ENCODE measurements around the gene NPRL2.
A peak's percentile ranks its signal among the peaks of the same experiment; 100 is the strongest.

The NPRL2 gene

DNA sequence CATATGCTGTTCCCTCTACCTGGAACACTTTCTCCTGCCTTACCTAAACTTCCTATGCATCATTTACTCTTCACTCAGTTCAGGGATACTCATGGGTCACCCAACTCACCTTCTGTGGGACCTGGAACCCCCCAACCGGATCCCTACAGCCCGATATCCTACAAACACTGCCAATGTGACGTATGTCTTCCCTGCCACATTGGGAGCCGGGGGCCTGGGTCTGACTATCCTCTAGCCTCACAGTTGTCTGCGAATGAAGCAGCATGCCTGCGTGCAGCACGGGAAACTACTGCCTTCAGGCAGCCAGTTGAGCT is 405 bp downstream of the NPRL2 start:
- DNase-seq (ENCODE audit: low read depth in 2 of 2), result no peak

- DNase-seq (ENCODE audit: low read depth in 2 of 2), result peak; percentile 53 to 56
Observed at GRCh38 chr3:50347187-50347813, 3.3 kb downstream of the NPRL2 start.

DNA sequence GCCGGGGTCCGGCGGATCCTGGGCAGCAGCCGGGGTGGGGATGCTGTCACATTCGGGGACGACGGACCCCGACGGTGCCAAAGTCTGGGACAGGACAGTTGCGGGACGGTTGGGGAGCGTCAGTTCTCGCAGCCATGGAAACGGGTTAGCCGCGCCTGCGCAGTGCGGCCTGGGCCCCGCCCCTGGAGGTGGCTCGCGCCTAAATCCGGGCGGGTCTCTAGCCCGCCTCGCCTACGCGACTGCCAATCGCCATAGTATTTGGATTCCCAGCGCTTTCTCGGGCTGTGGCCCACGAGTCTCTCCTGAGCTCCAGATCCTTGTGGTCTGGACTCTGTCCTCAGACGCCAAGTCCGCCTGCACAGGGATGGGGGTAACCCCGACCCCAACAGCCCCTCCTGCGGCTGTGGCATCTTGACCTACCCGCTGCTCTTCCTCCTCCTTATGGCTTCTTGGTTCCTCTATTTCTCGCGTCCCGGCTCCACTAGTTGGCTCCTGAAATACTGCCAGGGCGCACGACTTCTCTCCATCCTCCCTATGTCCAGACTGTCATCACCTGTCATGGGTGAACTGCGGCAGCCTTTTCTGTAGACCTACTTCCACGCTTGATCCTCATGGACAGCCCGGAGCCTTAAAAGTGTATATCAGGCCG is 4.9 kb downstream of the NPRL2 start, which contains the start of gene ZMYND10:
ZMYND10 (minus strand) TSS at position 147 of the 649 bp plus-strand sequence. CDS start 153 bp downstream, outside the sequence.
- peak; percentile 66 to 68 for DNase-seq (ENCODE audit: low read depth in 2 of 2)

DNA sequence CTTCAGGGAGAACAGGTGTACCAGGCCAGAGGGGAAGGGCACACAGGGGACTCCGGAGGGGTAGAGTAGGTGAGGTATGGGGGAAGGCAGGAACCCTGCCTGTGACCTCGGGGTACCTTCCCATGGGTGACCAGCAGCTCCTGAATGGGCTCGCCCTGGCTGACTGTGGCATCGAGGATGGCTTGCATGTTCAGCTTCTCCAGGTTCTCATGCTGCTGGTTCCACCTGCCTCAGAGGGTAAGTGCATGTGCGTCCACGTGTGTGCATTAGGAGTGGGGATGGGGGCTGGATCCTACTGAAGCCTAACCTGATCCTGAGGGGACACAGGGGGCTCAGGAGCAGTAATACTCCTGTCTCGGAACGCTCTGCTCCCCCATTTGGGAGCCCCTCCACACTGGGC is 5.6 kb downstream of the NPRL2 start:
- no peak for DNase-seq (ENCODE audit: low read depth in 2 of 2)

- DNase-seq (ENCODE audit: low read depth in 2 of 2), result no peak
Observed at GRCh38 chr3:50342813-50343633, 7.6 kb downstream of the NPRL2 start.

DNA sequence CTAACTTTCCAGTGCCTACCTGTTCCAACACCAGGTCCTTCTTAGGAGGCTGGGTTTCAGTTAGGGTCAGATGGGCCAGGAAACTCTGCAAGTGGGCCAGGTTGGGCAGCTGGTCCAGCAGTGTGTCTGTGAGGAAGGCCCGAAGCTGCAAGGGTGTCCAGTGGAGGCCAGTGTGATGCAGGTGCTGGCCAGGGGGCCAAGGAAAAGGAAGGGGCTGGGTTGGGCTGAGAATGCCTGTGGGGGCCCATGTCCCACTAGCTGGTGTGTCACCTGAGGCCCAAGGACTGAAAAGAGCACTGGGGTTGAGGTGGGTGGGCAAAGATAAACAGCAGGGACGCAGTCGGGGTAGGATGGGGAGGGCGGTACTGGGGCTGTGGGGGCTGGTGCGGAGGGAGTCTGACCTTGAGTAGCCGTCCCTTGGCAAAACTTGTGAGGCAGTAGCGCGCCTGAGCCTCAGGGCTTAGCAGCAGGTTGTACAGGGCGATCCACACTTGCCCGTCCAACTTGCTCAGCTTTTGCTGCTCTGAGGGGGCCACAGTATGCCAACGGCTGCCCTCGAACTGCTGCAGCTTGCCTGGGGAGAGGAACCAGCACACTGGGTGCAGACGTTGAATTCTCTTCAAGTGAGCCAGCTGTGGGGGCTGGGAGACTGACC is 8.5 kb downstream of the NPRL2 start:
- DNase-seq (ENCODE audit: low read depth in 2 of 2), result no peak

GRCh38 chr3:50341537-50341936 is 9.0 kb downstream of the NPRL2 start:
- DNase-seq (ENCODE audit: low read depth in 2 of 2), result no peak

- peak; percentile 66 to 77 for DNase-seq (ENCODE audit: low read depth in 2 of 2)
Observed at GRCh38 chr3:50340448-50341329, 9.9 kb downstream of the NPRL2 start, which contains the start of gene RASSF1. Gene RASSF1, minus strand, starts transcription at chr3:50340836. Its CDS starts 31 bp downstream, at chr3:50340805.

DNA sequence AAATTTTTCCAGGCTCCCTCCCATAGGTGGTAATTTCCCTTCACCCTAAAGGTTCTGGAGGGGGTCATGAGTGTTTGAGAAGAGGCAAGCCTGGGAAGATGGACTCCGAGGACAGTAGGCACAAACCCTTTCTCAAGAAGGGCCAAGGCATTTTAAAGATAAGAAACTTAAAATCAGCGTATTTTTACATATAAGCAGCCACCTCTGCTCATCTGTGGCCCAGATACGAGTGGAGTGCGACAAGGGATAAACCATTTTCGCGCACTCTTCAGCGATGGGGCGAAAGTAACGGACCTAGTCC is 10.5 kb downstream of the NPRL2 start:
- no peak for DNase-seq (ENCODE audit: low read depth in 2 of 2)

- DNase-seq (ENCODE audit: low read depth in 2 of 2), result no peak
Observed at GRCh38 chr3:50339485-50340146, 11.0 kb downstream of the NPRL2 start.

DNA sequence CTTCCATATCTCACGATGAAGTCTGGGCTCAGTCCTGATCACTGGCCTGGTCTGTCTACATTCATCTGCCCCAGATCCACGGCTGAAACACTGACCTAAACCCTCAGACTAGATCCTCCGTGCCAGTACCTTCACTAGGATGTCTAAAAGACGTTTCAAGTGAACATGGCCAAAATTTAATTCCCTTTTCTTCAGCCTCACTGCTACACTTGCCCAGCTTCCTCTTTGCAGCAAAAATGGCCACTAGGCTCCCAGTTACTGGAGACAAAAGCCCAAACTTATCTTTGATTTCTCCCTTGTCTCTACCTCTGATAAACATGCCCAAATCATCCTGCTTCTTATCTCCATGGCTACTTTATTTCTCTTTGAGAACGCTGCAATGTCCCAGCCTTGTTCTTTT is 11.6 kb downstream of the NPRL2 start:
- no peak for DNase-seq (ENCODE audit: low read depth in 2 of 2)

DNA sequence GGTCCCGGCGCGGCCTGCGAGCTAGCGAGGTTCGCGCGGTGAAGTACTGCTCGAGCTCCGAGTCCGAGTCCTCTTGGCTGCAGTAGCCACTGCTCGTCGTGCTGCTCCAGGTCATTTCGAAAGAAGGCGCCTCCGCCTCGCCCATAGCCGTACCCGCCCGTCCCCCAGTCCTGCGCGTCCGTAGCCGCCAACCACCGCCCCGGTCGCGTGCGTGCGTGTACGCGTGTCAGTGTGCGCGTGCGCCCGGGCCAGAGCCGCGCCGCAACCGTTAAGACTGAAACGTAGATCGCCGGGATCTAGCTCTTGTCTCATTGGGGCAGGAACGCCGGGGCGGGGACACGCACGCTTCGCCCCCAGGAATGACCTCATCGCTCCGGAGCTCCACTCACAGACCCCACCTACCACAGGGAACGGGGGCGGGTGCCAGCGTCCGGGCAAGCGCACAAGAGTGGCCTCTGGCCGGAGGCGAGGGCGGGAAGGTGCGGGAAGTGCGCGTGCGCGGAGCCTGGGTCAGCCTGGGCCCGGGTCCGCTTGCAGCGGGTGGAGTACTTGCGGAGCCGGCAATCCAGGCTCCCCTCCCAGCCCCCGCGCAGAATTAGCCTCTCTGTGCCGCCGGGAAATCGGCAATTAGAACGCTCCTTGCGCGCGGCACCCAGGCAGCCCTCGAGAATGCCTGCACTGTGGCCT is 13.3 kb downstream of the NPRL2 start:
- peak; percentile 96 for DNase-seq (ENCODE audit: low read depth in 2 of 2)

DNA sequence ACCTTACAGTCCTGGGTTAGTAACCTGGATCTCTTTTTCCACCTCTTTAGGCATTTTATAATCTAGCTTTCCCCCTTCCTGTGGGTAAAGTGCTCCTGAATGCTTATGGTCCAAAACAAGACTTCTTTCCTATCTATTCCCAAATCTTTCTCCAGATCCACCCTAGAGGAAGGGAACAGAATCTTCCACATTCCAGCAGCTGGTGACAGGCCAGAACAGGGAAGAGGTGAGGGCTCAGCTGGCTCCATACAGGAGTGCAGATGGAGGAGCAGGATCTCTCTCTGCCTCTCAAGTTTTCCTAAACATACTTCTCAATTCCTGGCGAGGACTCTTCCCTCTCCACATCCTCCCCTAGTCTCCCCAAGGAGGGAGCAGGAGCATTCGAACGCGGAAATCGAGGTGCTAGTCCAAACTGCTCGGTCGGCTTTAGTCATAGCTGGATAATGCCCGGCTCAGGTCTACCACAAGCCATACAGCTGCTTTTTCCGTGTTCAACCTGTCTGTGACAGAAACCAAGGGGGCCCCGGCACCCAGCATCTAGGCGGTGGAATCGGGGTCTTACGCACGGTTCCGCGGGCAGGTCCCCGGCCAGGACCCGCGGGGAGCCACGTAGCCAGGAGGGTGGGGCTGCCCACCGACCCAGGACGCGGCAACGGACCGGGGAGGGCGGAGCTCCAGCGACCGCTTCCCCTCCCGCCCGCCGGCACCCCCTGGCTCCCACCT is 14.0 kb downstream of the NPRL2 start:
- DNase-seq (ENCODE audit: low read depth in 2 of 2), result no peak

GRCh38 chr3:50334339-50335075 is 16.1 kb downstream of the NPRL2 start:
- DNase-seq (ENCODE audit: low read depth in 2 of 2), result no peak

DNA sequence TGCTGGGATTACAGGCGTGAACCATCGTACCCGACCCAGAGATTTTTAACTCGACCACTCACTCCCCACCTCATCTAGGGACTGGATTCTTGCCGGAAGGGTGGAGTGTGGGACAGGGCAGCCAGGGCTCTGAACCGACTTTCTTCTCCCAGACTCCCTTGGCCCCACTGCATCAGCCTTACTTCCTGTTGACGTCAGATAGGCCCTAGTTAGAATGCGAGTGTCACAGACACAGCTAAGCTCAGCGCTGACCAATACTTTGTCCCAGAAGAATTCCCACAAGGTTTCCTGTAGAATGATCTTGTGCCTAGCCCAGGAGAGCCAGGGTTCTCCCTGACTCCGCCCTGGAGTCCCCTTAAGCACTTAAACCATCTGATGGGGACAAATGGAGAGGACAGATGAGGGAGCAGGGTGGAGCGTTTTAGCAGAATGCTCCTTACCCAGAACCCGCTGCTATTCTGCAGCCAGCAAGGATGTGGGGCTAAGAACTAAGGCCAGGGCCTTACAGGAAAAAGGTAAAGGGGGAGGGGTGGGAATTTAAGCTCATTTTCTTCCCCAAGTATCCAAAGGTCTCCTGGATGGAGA is 16.7 kb downstream of the NPRL2 start:
- no peak for DNase-seq (ENCODE audit: low read depth in 2 of 2)

- DNase-seq (ENCODE audit: low read depth in 2 of 2), result no peak
Observed at GRCh38 chr3:50331364-50331907, 19.1 kb downstream of the NPRL2 start.

GRCh38 chr3:50330330-50330729 is 20.2 kb downstream of the NPRL2 start:
- DNase-seq (ENCODE audit: low read depth in 2 of 2), result no peak

Data from stimulated activated CD8-positive, alpha-beta memory T cell treated with anti-CD3 and anti-CD28 coated beads, Interleukin-2, amount 100 ng/mL, for 48 hours (primary cell).